GM18520 (cell line): Measurements from ENCODE around the gene PCDHB3.
"Not testable (repeated sequence)": the region's sequence is repeated elsewhere in the genome, so short reads cannot be mapped to it uniquely, and the experiment has no call there.

Source experiments
- ATAC-seq: cut with Tn5 transposase; IDR thresholded peaks from one replicate; pipeline ENCODE4 v1.9.1; 2021; ENCODE audit not compliant: unreplicated experiment

PCDHB3 gene

DNA sequence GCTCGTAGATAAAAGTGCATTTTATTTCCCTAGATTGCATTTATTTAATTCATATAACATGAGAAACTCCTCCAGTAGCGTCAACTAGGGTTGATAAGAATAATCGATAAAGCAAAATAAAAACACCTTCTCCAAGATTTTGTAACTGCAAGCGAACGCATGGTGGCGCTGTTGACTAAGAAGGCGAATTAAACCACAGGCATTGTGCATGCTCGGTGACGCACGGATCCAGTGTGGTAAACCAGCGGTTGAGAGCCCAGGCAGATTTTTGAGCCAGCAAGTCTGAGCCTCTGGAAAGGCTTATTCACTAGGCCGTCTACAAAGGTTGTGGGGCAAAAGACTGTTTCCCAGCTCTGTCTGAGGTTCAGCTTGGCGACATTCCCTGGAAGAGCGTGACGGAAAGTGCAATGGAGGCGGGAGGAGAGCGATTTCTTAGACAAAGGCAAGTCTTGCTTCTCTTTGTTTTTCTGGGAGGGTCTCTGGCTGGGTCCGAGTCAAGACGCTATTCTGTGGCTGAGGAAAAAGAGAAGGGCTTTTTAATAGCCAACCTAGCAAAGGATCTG lies at the start of gene PCDHB3:
PCDHB3 (plus strand) TSS at position 231 of the 563 bp plus-strand sequence; CDS start at position 408, 177 bp downstream.
- no peak for ATAC-seq

DNA sequence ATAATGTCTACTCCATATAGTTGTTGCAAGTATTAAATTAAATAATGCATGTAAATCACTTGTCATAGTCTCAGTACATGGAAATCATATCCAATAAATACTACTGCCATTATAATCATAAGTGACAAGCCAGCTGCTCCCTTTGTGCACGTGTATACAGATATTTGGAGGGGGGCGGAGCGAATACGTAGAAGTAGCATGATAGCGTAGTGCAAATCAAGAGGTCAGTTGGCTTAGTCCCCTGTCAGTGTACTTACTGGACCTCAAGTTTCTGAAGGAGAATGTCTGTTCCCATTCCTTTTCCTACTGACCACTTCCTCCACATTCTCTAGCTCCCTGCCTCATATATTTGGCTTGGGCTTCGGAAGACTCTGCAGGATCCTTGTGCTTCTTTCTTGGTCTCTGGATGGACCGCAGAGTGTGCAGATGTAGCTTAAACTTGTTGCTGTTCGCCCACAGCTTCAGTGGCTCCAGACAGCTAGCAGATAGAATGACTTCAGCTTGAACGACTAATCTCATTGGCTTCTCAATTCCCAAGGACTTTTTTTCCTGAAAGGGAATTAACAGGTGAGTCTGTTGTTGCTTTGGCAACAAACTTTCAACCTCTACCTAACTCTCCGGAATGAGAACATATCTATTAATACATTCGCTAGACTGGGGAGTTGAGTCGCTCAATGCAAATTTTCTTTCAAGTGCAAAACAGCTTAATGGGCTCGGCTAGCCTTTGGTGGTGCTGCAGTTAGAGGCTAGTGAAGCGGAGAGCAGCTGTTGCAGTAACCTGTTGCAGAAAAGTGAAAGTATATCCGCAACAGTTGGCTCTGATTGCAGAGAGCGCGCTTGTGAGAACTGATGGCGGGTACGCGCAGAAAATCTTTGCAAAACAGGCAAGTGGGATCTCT lies 49.4 kb upstream of the PCDHB3 start, which contains the start of gene PCDHB1:
PCDHB1 (plus strand) TSS at position 753 of the 899 bp plus-strand sequence; CDS start at position 850, 97 bp downstream.
- no peak for ATAC-seq

GRCh38 chr5:141051521-141051866 lies 48.8 kb upstream of the PCDHB3 start:
- ATAC-seq: no peak

- no peak for ATAC-seq
Measured at GRCh38 chr5:141077826-141078225, 22.4 kb upstream of the PCDHB3 start.

DNA sequence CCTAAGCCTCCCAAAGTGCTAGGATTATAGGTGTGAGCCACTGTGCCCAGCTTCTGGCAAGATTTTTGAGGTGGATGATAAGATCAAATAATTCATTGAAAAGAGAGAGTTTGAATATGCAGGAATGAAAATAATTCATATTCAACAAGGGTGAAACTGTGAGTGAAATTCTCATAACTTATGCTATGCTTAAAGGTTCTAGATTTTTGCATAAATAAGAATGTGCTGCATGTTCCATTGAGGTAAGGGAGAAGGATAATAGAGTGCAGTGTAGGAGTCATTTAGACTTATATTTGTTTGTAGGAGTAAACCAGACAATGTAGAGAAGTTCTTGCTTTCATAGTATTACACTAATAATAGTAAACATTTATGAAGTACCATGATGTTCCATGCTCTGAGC lies 18.0 kb upstream of the PCDHB3 start:
- no peak for ATAC-seq

- ATAC-seq: no peak
Measured at GRCh38 chr5:141084487-141084989, 15.7 kb upstream of the PCDHB3 start.

DNA sequence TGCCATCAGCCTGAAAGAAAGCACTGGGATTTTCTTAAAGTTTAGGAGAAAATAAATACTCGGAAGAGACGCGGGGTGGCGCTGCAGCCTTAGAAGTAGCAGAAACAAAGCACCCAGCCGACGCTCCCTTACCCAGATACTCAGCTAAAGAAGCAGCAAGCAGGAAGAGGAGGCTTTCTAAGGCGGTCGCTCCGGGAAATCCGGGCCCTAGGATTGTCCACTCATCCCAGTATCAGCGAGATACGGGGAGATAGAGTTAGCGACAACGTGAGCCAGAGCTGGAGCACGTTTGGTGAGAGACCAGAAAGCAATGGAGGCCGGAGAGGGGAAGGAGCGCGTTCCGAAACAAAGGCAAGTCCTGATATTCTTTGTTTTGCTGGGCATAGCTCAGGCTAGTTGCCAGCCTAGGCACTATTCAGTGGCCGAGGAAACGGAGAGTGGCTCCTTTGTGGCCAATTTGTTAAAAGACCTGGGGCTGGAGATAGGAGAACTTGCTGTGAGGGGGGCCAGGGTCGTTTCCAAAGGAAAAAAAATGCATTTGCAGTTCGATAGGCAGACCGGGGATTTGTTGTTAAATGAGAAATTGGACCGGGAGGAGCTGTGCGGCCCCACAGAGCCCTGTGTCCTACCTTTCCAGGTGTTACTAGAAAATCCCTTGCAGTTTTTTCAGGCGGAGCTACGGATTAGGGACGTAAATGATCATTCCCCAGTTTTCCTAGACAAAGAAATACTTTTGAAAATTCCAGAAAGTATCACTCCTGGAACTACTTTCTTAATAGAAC lies 5.6 kb upstream of the PCDHB3 start, which contains the start of gene PCDHB2:
PCDHB2 (plus strand) TSS at position 135 of the 782 bp plus-strand sequence; CDS start at position 311, 176 bp downstream.
- ATAC-seq: no peak

- no peak for ATAC-seq
Measured at GRCh38 chr5:141095263-141095641, 5.0 kb upstream of the PCDHB3 start.

- not testable (repeated sequence) for ATAC-seq
Measured at GRCh38 chr5:141096181-141096580, 4.1 kb upstream of the PCDHB3 start.

DNA sequence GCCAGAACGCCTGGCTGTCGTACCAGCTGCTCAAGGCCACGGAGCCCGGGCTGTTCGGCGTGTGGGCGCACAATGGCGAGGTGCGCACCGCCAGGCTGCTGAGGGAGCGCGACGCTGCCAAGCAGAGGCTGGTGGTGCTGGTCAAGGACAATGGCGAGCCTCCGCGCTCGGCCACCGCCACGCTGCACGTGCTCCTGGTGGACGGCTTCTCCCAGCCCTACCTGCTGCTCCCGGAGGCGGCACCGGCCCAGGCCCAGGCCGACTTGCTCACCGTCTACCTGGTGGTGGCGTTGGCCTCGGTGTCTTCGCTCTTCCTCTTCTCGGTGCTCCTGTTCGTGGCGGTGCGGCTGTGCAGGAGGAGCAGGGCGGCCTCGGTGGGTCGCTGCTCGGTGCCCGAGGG lies 3.7 kb upstream of the PCDHB3 start:
- not testable (repeated sequence) for ATAC-seq

GRCh38 chr5:141101059-141101458 lies 786 bp downstream of the PCDHB3 start:
- no peak for ATAC-seq

GRCh38 chr5:141102070-141102469 lies 1.8 kb downstream of the PCDHB3 start:
- ATAC-seq: not testable (repeated sequence)

GRCh38 chr5:141102471-141102870 lies 2.2 kb downstream of the PCDHB3 start:
- not testable (repeated sequence) for ATAC-seq

DNA sequence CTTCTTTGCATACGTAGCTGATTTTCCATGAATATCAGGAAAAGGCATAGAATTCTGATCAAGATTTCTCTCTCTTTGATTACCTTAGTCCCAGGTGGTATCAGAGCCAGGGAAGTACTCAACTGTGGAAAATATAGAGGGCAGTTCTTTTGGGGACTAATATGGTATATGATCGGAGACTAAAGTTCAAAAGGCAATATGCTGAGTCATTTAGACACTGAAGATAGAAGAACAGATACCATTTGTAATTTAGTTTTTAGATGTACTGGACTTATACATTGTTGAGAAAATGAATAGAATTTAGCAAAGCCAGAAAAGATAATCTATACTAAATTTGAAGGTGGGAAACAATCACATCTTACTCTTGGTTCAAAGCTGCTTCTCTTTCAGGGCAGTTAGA lies 5.1 kb downstream of the PCDHB3 start:
- no peak for ATAC-seq

GRCh38 chr5:141119250-141119649 lies 19.0 kb downstream of the PCDHB3 start:
- ATAC-seq: no peak

- no peak for ATAC-seq
Measured at GRCh38 chr5:141121563-141121962, 21.3 kb downstream of the PCDHB3 start, which contains the start of gene PCDHB4. PCDHB4 (plus strand) TSS chr5:141121818; CDS start chr5:141121999, 181 bp downstream.

DNA sequence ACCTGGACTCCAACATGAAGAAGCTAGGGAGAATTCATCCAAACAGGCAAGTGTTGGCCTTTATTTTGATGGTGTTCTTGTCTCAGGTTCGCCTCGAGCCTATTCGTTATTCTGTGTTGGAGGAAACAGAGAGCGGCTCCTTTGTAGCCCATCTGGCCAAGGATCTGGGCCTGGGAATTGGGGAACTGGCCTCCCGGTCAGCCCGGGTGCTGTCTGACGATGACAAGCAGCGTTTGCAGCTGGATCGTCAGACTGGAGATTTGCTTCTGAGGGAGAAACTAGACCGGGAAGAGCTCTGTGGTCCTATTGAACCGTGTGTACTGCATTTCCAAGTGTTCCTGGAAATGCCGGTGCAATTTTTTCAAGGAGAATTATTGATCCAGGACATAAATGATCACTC lies 21.7 kb downstream of the PCDHB3 start:
- ATAC-seq: no peak

DNA sequence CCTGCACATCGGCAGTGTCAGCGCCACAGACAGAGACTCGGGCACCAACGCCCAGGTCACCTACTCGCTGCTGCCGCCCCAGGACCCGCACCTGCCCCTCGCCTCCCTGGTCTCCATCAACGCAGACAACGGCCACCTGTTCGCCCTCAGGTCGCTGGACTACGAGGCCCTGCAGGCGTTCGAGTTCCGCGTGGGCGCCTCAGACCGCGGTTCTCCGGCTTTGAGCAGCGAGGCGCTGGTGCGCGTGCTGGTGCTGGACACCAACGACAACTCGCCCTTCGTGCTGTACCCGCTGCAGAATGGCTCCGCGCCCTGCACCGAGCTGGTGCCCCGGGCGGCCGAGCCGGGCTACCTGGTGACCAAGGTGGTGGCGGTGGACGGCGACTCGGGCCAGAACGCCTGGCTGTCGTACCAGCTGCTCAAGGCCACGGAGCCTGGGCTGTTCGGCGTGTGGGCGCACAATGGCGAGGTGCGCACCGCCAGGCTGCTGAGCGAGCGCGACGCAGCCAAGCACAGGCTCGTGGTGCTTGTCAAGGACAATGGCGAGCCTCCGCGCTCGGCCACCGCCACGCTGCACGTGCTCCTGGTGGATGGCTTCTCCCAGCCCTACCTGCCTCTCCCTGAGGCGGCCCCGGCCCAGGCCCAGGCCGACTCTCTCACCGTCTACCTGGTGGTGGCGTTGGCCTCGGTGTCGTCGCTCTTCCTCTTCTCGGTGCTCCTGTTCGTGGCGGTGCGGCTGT lies 23.3 kb downstream of the PCDHB3 start:
- ATAC-seq: not testable (repeated sequence)

- no peak for ATAC-seq
Measured at GRCh38 chr5:141127305-141127704, 27.0 kb downstream of the PCDHB3 start.

DNA sequence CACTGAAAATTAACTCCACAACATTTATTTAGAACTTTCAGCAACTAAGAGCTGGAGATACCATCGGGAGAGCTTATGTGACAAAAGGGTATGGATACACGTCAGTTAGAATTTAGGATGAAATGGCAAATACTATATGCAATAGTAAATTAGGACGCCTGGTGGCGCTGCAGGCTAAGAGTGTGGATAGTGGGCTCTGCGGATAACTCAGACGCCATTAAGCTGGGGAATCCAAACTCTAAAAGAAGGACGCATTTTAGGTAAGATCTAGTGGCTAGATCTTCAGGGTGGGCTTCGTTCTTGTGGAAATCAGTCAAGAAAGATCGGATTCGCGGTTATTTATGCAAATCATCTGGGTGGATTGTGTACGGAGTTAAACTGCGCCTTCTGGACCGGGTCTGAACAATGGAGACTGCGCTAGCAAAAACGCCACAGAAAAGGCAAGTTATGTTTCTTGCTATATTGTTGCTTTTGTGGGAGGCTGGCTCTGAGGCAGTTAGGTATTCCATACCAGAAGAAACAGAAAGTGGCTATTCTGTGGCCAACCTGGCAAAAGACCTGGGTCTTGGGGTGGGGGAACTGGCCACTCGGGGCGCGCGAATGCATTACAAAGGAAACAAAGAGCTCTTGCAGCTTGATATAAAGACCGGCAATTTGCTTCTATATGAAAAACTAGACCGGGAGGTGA lies 34.9 kb downstream of the PCDHB3 start, which contains the start of gene PCDHB5:
PCDHB5 (plus strand) TSS at position 177 of the 688 bp plus-strand sequence; CDS start at position 406, 229 bp downstream.
- ATAC-seq: no peak
